ENCODE data around the gene MAP3K8. TPM values are rescaled to one million over a fixed set of nuclear protein-coding genes. Genes with fewer than 3 reads are reported as not detected.

MAP3K8 gene
- total and polyA plus RNA-seq, 9 of the 15 experiments (the other 6 are each of a cell fraction or from before 2014, with no cell fraction given) = 6.9 to 23.6 (median 13.6) TPM

DNA sequence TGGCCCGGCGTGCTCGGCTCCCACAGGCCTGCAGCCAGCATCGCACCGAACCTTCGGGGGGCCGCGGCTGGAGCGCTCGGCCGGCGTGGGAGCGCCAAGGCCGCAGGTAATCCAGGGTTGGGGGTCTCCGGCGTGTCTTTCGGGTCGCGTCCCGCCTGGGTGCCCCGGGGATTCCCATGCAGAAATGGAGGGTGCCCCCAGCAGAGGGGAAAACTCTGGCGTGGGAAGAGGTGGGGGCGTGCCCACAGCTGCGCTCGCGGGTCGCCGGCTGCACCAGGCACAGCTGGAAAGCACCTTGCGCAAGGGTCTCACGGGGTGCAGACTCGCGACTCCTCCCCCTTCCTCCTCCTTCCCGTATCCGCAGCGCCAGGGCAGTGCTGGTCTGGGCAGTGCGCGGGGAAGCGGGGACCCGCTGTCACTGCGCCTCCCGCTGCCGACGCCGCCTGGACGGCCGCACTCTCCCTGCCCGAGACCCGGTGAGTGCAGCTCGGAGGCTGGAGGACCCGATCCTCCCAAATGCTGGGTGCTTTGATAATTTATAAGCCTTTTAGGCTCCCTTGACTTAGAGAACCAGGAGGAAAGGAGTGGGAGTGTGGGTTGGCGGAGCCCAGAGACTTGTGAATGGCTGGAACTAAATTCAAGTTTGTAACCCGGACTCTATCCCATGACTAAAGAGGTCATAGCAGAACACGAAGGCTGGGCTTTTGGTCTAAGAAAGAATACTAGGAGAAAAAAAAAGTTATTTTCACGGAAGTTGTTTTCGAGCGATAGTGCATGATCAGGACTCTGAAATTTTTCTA lies 489 bp downstream of the MAP3K8 start (continued):
- no peak for TF ChIP-seq ZNF318 (IDR thresholded peaks at IDR 0.05; ENCODE audit: borderline replicate concordance in 1 of 2, low read depth in 1 of 2)
- 0 out of 2 replicates have a peak, but pooled peaks have one; percentile 29 for TF ChIP-seq CHCHD3 (CRISPR knock-in tag; IDR thresholded peaks at IDR 0.05)
- TF ChIP-seq MAFK (IDR thresholded peaks at IDR 0.05; ENCODE audit: low read length) = no peak
- TF ChIP-seq SRSF1 (IDR thresholded peaks at IDR 0.05; ENCODE audit: low read depth, low read length) = no peak
- peak; percentile 80 to 85 for TF ChIP-seq NRF1 (conservative IDR thresholded peaks at IDR 0.05 in 1 of 2, IDR thresholded peaks at IDR 0.05 in 1 of 2)
- no peak for TF ChIP-seq GATAD2A (IDR thresholded peaks at IDR 0.05)
- TF ChIP-seq ZMIZ1 (IDR thresholded peaks at IDR 0.05; ENCODE audit: low read depth in 2 of 2, low read length in 2 of 2) = no peak
- TF ChIP-seq RBM22 (IDR thresholded peaks at IDR 0.05; ENCODE audit: low read depth, low read length, poor library complexity, severe bottlenecking) = peak; percentile 31
- TF ChIP-seq HNRNPUL1 (IDR thresholded peaks at IDR 0.05; ENCODE audit: low read length) = no peak
- TF ChIP-seq, protein P1, sequence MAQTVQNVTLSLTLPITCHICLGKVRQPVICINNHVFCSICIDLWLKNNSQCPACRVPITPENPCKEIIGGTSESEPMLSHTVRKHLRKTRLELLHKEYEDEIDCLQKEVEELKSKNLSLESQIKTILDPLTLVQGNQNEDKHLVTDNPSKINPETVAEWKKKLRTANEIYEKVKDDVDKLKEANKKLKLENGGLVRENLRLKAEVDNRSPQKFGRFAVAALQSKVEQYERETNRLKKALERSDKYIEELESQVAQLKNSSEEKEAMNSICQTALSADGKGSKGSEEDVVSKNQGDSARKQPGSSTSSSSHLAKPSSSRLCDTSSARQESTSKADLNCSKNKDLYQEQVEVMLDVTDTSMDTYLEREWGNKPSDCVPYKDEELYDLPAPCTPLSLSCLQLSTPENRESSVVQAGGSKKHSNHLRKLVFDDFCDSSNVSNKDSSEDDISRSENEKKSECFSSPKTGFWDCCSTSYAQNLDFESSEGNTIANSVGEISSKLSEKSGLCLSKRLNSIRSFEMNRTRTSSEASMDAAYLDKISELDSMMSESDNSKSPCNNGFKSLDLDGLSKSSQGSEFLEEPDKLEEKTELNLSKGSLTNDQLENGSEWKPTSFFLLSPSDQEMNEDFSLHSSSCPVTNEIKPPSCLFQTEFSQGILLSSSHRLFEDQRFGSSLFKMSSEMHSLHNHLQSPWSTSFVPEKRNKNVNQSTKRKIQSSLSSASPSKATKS (CRISPR knock-in tag; IDR thresholded peaks at IDR 0.05) = no peak
- no peak for TF ChIP-seq NFE2L1 (tag; IDR thresholded peaks at IDR 0.05; ENCODE audit: borderline replicate concordance, low read depth)
- TF ChIP-seq MED1 (CRISPR knock-in tag; IDR thresholded peaks at IDR 0.05; ENCODE audit: borderline replicate concordance) = no peak
- no peak for TF ChIP-seq XRCC5 (IDR thresholded peaks at IDR 0.05; ENCODE audit: low read depth, low read length)
